SH-SY5Y (cell line): ENCODE measurements around the gene SEC61A2.

Source experiments
- GATA2 ChIP-seq: IDR thresholded peaks from 2 replicates; pipeline ENCODE4 v1.6.1; 2011; ENCODE audit warnings: mild to moderate bottlenecking, low read depth, low read length
- GATA3 ChIP-seq: IDR thresholded peaks from 2 replicates; pipeline ENCODE4 v1.6.1; 2011; ENCODE audit warnings: low read depth, mild to moderate bottlenecking, low read length, moderate library complexity

DNA sequence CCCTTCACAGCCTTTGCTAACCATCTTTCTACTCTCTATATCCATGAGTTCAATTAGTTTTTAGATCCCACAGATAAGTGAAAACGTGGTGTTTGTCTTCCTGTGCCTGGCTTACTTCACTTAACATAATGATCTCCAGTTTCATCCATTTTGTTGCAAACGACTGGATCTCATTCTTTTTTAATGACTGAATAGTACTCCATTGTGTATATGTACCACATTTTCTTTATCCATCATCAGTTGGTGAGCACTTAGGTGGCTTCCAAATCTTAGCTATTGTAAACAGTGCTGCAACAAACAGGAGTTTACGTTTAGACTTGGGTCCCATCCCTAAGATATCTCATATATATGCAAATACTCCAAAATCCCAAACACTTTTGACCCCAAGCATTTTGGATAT lies 75.6 kb downstream of the SEC61A2 start:
- TF ChIP-seq GATA2 (no peak), GATA3 (no peak)
